Activated effector memory CD4-positive, alpha-beta T cell treated with Interleukin-2 at 50 U/mL for 16 hours (primary cell): Measurements from ENCODE around the gene ALKBH6.
A peak's percentile ranks its signal among the peaks of the same experiment; 100 is the strongest.

ENCODE experiments used
- DNase-seq: peaks from one replicate; pipeline ENCODE4 v3.0.0-alpha.2; 2020

ALKBH6 gene

GRCh38 chr19:36030264-36031148 lies 16.5 kb upstream of the ALKBH6 start:
- no peak for DNase-seq

- DNase-seq, result no peak
Measured at GRCh38 chr19:36028313-36029041, 14.5 kb upstream of the ALKBH6 start.

GRCh38 chr19:36027696-36028095 lies 13.7 kb upstream of the ALKBH6 start:
- no peak for DNase-seq

GRCh38 chr19:36026091-36026876 lies 12.3 kb upstream of the ALKBH6 start:
- DNase-seq, result no peak

- DNase-seq, result no peak
Measured at GRCh38 chr19:36025541-36025940, 11.5 kb upstream of the ALKBH6 start.

- DNase-seq, result no peak
Measured at GRCh38 chr19:36023432-36023831, 9.4 kb upstream of the ALKBH6 start.

- no peak for DNase-seq
Measured at GRCh38 chr19:36019061-36019670, 5.2 kb upstream of the ALKBH6 start.

GRCh38 chr19:36013280-36014011 lies 567 bp downstream of the ALKBH6 start:
- DNase-seq, result no peak

GRCh38 chr19:36010402-36010801 lies 3.6 kb downstream of the ALKBH6 start:
- DNase-seq, result no peak

GRCh38 chr19:36009633-36010379 lies 4.2 kb downstream of the ALKBH6 start:
- no peak for DNase-seq

GRCh38 chr19:36009220-36009619 lies 4.8 kb downstream of the ALKBH6 start:
- peak; percentile 13 for DNase-seq

GRCh38 chr19:36008336-36008978 lies 5.6 kb downstream of the ALKBH6 start, which contains the start of gene SYNE4:
Gene SYNE4 (minus strand): TSS chr19:36008813. CDS start chr19:36008681, 132 bp downstream.
- no peak for DNase-seq

- DNase-seq, result no peak
Measured at GRCh38 chr19:36006955-36007354, 7.1 kb downstream of the ALKBH6 start.

GRCh38 chr19:36003284-36003683 lies 10.7 kb downstream of the ALKBH6 start:
- DNase-seq, result no peak

GRCh38 chr19:36001605-36002004 lies 12.4 kb downstream of the ALKBH6 start:
- no peak for DNase-seq

GRCh38 chr19:35996777-35997176 lies 17.2 kb downstream of the ALKBH6 start:
- no peak for DNase-seq

- DNase-seq, result peak; percentile 89
Measured at GRCh38 chr19:35995048-35995993, 18.7 kb downstream of the ALKBH6 start, which contains the start of gene SDHAF1. Gene SDHAF1 (plus strand): TSS chr19:35995188. CDS start chr19:35995275, 87 bp downstream.

GRCh38 chr19:35993923-35994598 lies 20.0 kb downstream of the ALKBH6 start:
- DNase-seq, result no peak
